ENCODE data around the gene GRAPL.
"Not testable (repeated sequence)": the region's sequence is repeated elsewhere in the genome, so short reads cannot be mapped to it uniquely, and the experiment has no call there.

Gene GRAPL

DNA sequence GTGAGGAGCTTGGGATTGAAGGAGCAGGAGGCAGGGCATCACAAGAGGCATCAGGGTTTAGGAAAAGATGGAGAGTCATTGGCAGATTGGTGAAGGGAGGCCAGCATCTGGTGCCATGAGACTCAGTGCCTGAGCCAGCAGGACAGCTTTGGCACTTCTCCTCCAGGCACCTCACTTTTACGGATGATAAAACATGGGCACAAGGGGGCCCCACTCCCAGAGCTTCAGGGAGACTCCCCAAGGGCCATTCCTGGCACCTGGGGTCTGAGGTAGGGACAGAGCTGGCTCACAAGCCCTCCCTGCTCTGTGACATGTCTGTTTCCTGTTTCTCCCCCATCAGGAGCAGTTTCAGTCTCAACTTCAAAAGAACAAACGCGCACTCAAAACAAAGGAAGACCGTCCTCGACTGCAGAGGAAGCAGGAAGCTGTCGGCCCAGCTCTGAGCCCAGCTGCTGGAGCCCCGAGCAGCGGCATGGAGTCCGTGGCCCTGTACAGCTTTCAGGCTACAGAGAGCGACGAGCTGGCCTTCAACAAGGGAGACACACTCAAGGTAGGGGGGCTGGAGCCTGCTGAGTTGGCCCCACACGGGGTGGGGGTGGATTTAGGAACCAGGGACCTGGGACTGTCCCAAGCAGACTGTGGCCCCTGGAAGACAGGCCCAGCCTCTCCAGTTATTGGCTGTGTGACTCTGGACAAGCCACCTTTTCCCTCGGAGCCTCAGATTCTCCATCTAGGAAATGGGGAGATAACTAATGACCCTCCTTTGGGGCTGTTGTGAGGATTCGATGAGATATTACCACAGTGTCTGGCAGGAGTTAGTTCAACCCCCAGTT lies at the start of gene GRAPL:
Gene GRAPL (plus strand): TSS at position 442 of the 833 bp plus-strand sequence. CDS start 31 bp downstream, at position 473.
- DNase-seq: not testable (repeated sequence)

- DNase-seq: not testable (repeated sequence)
Measured at GRCh38 chr17:19088804-19089685, 38.3 kb upstream of the GRAPL start.

DNA sequence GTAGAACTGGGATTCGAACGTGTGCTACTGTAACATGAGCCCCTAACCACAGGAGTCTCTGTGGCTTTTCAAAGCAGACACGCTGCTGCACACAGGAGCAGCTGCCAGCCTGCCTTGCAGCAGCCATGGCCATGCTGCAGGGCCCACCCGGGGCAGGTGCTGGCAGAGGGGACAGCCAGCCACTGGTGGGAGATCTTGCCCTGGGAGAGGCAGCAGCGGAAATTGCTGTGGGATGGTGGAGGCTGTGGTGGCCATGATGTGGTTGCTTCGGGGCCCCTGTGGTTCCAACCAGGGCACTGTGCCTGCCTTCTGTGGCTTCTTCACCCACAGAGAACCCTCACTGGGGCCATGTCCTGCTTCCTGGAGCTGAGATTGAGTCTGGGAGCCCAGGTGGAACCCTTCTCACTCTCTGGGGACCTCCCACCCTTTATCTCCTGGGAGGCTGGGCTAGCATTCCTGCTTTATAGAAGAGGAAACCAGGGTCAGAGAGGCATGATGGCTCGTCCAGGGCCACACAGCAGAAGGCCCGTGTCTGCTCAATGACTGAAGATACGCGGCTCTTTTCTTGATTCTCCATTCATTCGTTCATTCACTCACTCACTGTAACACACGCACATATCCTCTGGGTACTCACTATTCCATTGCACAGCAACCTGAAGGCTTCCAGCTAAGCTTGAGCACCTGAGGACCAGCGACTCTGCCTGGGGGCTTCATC lies 37.2 kb upstream of the GRAPL start:
- not testable (repeated sequence) for DNase-seq

GRCh38 chr17:19092737-19093683 lies 34.4 kb upstream of the GRAPL start:
- not testable (repeated sequence) for DNase-seq

GRCh38 chr17:19093684-19094438 lies 33.5 kb upstream of the GRAPL start:
- not testable (repeated sequence) for DNase-seq

GRCh38 chr17:19108517-19108916 lies 18.9 kb upstream of the GRAPL start:
- DNase-seq: not testable (repeated sequence)

DNA sequence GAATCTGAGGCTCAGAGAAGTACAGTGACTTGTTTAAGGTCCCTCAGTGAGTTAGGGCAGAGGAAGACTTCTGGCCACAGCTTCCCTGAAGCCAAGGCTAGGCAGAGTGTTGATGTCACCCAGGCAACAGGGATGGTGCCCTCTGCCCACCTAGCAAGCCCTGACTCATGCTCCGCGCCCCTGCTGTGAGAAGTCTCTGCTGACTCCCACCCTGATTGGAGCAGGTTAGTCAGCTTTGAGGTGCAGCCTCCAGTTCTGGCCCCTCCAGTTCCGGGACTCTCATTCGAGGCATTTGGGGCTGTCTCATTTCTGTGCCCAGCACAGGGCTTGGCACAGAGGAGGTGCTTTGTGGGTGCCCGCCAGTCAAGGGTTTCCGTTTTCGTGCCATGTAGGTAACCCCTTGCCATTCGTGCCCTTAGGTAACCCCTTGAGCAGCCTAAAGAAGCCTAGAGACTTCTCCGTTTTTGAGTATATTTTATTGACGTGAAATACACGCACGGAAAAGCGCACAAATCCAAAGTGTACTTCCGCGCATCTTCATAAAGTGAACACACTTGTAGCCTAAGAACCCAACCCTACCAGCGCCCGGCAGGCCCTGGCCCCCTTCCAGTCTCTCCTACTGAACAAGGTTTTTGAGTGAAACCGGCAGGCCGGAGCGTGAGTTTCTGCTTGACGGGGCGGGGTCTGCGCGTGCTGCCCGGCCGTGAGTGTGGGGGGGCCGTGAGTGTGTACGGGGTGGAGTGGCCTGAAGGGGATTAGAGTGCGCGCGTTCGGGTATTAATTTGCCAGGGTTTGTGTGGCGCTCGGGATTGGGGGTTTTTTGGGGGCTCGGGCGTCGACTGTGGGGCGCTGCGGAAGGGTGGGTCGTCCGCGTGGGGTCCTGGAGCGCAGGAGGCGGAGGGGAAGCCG lies 16.9 kb upstream of the GRAPL start:
- not testable (repeated sequence) for DNase-seq

- peak; percentile 53 to 54 for DNase-seq
Measured at GRCh38 chr17:19111111-19111711, 16.2 kb upstream of the GRAPL start.

DNA sequence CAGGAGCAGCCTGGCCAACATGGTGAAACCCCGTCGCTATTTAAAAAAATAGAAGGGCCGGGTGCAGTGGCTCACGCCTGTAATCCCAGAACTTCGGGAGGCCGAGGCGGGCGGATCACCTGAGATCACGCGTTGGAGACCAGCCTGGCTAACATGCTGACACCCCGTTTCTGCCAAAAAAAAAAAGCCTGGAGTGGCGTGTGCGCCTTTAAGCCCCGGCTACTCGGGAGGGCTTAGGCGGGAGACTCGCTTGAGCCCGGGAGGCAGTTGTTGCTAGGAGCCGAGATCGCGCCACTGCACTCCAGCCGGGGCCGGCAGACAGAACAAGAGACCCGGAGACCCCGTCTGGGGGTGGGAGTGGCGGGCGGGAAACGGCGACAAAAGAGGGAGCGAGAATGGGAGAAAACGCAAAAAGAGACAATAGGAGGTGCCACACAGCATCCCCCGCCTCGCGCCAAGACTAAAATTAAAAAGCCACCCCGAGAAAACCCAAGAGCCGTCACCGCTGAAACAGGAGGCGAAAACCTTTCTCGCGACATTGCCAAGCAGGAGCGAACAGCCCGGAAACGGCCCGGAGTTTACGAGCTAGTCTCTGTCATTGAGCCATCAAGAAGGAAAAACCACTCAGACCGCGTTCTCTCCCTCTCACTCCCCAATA lies 15.5 kb upstream of the GRAPL start:
- peak; percentile 13 to 18 for DNase-seq

DNA sequence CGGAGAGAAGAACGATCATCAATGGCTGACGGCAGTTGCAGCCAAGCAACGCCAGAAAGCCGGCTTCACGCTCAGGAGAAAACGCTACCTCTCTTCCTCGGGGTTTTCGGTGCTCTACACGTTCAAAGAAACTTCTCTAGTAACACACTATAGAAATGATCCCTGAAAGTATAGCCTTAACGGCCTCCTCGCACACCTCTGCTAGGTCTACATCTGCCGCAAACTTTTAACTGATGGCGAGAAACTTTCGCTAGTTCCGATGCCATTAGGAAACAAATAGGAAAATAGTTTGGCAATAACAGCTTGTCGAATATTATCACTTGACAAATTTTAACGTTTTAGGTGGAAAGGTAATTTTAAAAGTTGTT lies 14.9 kb upstream of the GRAPL start:
- DNase-seq: not testable (repeated sequence)

- DNase-seq: not testable (repeated sequence)
Measured at GRCh38 chr17:19118695-19119094, 8.7 kb upstream of the GRAPL start.

DNA sequence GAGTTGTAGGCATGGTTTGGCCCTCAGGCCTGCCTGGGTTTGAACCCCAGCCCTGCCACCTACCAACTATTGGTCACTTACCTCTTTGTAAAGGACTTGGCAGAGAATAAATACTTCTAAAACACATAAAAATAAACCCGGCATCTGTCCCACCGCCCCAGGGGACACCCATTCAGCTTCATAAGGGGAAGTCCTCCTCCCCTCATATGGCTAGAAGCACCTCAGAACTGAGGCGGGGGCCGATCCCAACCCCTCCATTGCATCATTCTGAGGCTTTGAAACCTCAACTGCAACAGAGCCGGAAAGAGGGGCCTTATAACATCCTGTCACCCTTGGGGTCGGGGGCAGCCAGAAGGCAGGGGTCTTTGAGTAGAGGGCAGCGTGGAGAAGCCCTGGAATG lies 2.1 kb upstream of the GRAPL start:
- DNase-seq: not testable (repeated sequence)

DNA sequence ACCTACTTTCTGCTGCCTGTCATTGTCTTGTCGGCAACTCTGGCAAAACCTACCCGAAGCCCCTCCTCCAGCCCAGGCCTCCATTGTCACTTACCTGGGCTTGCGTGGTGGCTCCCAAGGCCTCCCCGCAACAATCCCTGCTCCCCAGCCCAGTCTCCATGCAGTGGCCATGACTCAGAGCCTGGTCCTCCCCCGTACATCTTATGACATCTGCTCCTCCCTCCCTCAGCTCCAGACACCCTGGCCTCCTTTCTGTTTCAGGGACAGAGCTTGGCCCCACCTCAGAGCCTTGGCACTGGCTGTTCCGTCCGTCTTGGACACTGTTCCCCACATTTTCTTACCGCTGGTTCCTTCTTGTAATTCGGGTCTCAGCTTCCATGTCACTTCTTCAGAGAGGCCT lies 2.1 kb downstream of the GRAPL start:
- not testable (repeated sequence) for DNase-seq

DNA sequence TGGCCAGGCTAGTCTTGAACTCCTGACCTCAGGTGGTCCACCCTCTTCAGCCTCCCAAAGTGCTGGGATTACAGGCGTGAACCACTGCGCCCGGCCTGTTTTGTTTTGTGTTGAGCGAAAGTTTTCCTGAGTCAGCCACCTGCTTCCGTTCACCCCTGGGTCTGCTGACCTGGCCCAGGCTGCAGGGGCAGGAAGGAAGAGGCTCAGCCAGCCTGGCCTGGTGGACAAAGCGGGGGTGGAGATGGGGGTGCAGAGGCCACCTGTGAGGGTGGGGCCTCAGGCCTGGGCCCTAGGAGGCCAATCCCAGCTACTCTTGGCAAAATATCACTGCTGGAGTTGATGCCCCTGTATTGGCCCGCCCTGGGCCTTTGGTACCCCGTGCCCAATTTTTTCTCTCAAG lies 3.7 kb downstream of the GRAPL start:
- DNase-seq: not testable (repeated sequence)

DNA sequence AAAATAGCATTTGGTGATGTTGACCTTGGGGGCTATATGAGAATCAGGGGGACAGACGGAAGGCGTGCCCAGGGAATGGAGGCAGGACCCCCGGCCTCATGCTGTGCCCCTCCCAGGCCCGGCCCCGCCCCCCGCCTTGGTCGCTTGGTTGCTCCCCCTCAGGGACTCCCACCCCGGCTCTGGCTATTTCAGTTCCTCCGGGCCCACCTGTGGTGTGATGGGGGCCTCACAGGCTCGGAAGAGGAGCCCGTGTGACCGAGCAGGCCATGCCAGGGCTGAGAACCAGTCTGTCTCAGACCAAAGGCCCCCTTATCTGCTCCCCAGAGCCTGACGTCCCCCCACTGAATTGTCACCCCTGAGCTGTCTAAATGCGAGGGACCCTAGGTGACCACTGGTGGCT lies 4.4 kb downstream of the GRAPL start:
- not testable (repeated sequence) for DNase-seq

GRCh38 chr17:19133793-19134192 lies 6.4 kb downstream of the GRAPL start:
- not testable (repeated sequence) for DNase-seq

DNA sequence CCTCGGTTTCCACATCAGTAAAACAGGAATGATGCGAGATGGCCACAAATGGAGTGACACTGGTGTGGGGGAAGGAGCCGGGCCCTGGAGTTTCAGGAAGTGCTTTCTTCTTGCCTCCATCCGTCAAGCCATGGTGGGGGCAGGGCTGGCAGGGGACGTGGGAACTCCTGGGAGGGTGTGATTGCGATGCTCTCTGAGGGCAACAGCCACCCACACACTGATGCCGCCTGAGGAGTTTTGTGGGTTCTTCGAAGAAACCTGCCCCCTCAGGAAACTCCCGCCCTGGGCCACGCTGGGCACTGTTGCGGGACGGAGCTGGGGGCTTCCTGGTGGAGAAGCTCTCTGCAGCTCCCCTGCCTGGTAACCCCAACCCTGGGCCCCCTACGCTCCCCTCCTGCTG lies 8.0 kb downstream of the GRAPL start:
- not testable (repeated sequence) for DNase-seq

DNA sequence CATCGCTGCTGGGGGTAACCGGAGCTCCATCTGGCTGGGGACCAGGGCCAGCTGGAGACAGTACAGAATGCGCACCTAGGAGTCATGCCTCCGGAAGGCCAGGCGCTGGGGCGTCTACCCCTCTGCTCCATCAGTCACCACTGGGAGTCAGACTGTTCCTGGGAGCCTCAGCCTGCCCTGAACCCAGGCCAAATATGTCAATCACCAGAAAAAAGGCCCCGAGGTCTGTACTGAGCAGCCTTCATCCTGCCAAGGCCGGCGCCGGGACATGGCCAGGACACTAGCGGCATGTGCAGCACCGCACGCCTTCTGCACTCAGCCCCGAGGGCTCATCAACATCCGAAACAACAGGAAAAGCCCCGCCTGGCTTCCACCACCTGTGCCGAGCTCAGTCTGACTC lies 8.7 kb downstream of the GRAPL start:
- DNase-seq: not testable (repeated sequence)

DNA sequence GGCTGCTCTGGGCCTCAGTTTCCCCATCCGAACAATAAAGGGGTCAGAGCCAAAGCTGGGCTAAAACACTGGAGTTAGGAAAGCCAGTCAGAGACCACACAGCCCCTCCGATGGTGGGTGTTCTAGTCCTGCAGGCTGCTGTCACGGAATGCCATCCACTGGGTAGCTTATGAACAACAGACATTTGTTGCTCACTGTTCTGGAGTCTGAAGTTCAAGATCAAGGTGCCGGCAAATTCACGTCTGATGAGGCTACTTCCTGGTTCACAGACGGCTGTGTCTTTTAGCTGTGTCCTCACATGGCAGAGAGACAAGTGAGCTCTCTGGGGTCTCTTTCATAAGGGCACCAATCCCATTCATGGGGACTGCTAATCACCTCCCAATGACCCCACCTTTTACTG lies 9.2 kb downstream of the GRAPL start:
- not testable (repeated sequence) for DNase-seq
